Measurements from ENCODE around the gene ROR1. TPM values are rescaled to one million over a fixed set of nuclear protein-coding genes. Genes with fewer than 3 reads are reported as not detected.

ROR1 gene
- total and polyA plus RNA-seq, 12 donors = 2.9 to 36.2 (median 15.3) TPM

GRCh38 chr1:63909526-63909925 lies 135.7 kb downstream of the ROR1 start:
- Histone ChIP-seq H3K27ac (no peak overlapping the region), H3K9me3 (no peaks in the 10 kb centered on the region), H3K4me1 (peaks cover 3 to 75% (median 47%) of the 10 kb centered on the region in 9 donors), H3K36me3 (no peaks in the 10 kb centered on the region), H3K27me3 (no peaks in the 10 kb centered on the region), H3K4me3 (no peak overlapping the region)
- ATAC-seq (no peak), DNase-seq (no peak)
- WGBS, 2 donors = 67 to 70% methylated on average over 6 of the region's 6 CpGs
- intact Hi-C loops (cut with DNase I) = no loop called here
- no peak for TF ChIP-seq CTCF (IDR thresholded peaks at IDR 0.05)

- no peak overlapping the region for H3K27ac ChIP-seq
- H3K27me3 ChIP-seq = no peaks in the 10 kb centered on the region
- DNase-seq (no peak), ATAC-seq (no peak)
- intact Hi-C loops (cut with DNase I) = loop anchor here in 3 of 10 donors (10.0 kb wide), 2 partner anchors 136 to 216 kb away; partner anchors contain the start of gene ROR1 (in 2 of the 3)
- peaks cover 3 to 81% (median 47%) of the 10 kb centered on the region in 9 donors for H3K4me1 ChIP-seq
- no peak for TF ChIP-seq CTCF (IDR thresholded peaks at IDR 0.05)
- no peak overlapping the region for H3K4me3 ChIP-seq
- H3K36me3 ChIP-seq = no peaks in the 10 kb centered on the region
- 88 to 91% methylated on average over 4 of the region's 4 CpGs for WGBS, 2 donors
- no peaks in the 10 kb centered on the region for H3K9me3 ChIP-seq
Measured at GRCh38 chr1:63911049-63911448, 137.2 kb downstream of the ROR1 start.

- Histone ChIP-seq H3K4me3 (no peak overlapping the region), H3K36me3 (no peaks in the 10 kb centered on the region), H3K9me3 (no peaks in the 10 kb centered on the region), H3K27ac (peak overlapping the region in 5 of 10 donors; percentile 28 to 62 (median 41)), H3K4me1 (peaks cover 8 to 82% (median 37%) of the 10 kb centered on the region in 9 donors), H3K27me3 (no peaks in the 10 kb centered on the region)
- peak in 2 of 8 donors; percentile 8 to 64 for ATAC-seq
- intact Hi-C loops (cut with DNase I) = loop anchor here in 3 of 10 donors (10.0 kb wide), 2 partner anchors 138 to 218 kb away; partner anchors contain the start of gene ROR1 (in 2 of the 3)
- WGBS, 2 donors = 26 to 46% methylated on average over 5 of the region's 5 CpGs
- no peak for DNase-seq
- no peak for TF ChIP-seq CTCF (IDR thresholded peaks at IDR 0.05)
Measured at GRCh38 chr1:63912643-63913042, 138.8 kb downstream of the ROR1 start.

GRCh38 chr1:63913533-63913932 lies 139.7 kb downstream of the ROR1 start:
- Histone ChIP-seq H3K36me3 (no peaks in the 10 kb centered on the region), H3K27ac (peak overlapping the region in 7 of 10 donors; percentile 25 to 62 (median 41)), H3K9me3 (no peaks in the 10 kb centered on the region), H3K4me3 (no peak overlapping the region), H3K4me1 (peaks cover 5 to 73% (median 30%) of the 10 kb centered on the region in 9 donors), H3K27me3 (no peaks in the 10 kb centered on the region)
- intact Hi-C loops (cut with DNase I) = loop anchor here in 3 of 10 donors (10.0 kb wide), 2 partner anchors 139 to 219 kb away; partner anchors contain the start of gene ROR1 (in 2 of the 3)
- ATAC-seq = peak in 7 of 8 donors; percentile 53 to 75 (median 59)
- WGBS, 2 donors = 49% methylated on average over 10 of the region's 10 CpGs
- no peak for TF ChIP-seq CTCF (IDR thresholded peaks at IDR 0.05)
- DNase-seq = no peak

Measured in heart right ventricle (tissue), 16 donors.